Central memory CD8-positive, alpha-beta T cell (primary cell): ENCODE data around the gene FGGY.
"Not testable (repeated sequence)": the region's sequence is repeated elsewhere in the genome, so short reads cannot be mapped to it uniquely, and the experiment has no call there.

Experiments used
- ATAC-seq: fragments of 150-1000 bp; cut with Tn5 transposase; replicated peaks from 2 replicates; pipeline ENCODE4 v1.10.0; 2022; ENCODE audit warnings: mild to moderate bottlenecking, moderate FRiP score, moderate number of reproducible peaks; ENCODE audit not compliant: poor library complexity, severe bottlenecking; ENCODE audit errors: extremely low read depth
- DNase-seq, 2 donors: peaks; one replicate each; pipeline ENCODE4 v3.0.0; 2021; ENCODE audit warnings: low spot score in 2 of 2
- H3K27ac Mint-ChIP-seq: one replicate; pipeline ENCODE4 v1.8.0; 2022; ENCODE audit warnings: low read depth, mild to moderate bottlenecking, moderate library complexity, mixed read lengths
- H3K27me3 Mint-ChIP-seq: one replicate; pipeline ENCODE4 v1.8.0; 2022; ENCODE audit warnings: mixed read lengths
- H3K36me3 Mint-ChIP-seq: one replicate; pipeline ENCODE4 v1.8.0; 2022; ENCODE audit warnings: mild to moderate bottlenecking, moderate library complexity, mixed read lengths; ENCODE audit not compliant: insufficient read depth
- H3K4me1 Mint-ChIP-seq: one replicate; pipeline ENCODE4 v1.8.0; 2022; ENCODE audit warnings: mixed read lengths
- H3K4me3 Mint-ChIP-seq: one replicate; pipeline ENCODE4 v1.8.0; 2022; ENCODE audit warnings: mild to moderate bottlenecking, moderate library complexity, mixed read lengths
- H3K9me3 Mint-ChIP-seq: one replicate; pipeline ENCODE4 v1.8.0; 2022; ENCODE audit warnings: mixed read lengths

FGGY gene

GRCh38 chr1:59352065-59352464 is 55.2 kb downstream of the FGGY start:
- no peaks in the 10 kb centered on the region for H3K9me3 Mint-ChIP-seq
- no peaks in the 10 kb centered on the region for H3K27me3 Mint-ChIP-seq
- DNase-seq = no peak
- no peak overlapping the region for H3K4me3 Mint-ChIP-seq
- H3K36me3 Mint-ChIP-seq = no peaks in the 10 kb centered on the region
- no peak overlapping the region for H3K27ac Mint-ChIP-seq
- ATAC-seq = no peak
- no peaks in the 10 kb centered on the region for H3K4me1 Mint-ChIP-seq

- DNase-seq = no peak
- no peak for ATAC-seq
- no peaks in the 10 kb centered on the region for H3K36me3 Mint-ChIP-seq
- H3K4me3 Mint-ChIP-seq = no peak overlapping the region
- no peaks in the 10 kb centered on the region for H3K27me3 Mint-ChIP-seq
- no peaks in the 10 kb centered on the region for H3K4me1 Mint-ChIP-seq
- H3K27ac Mint-ChIP-seq = no peak overlapping the region
- no peaks in the 10 kb centered on the region for H3K9me3 Mint-ChIP-seq
These were observed 56.6 kb downstream of the FGGY start for GRCh38 chr1:59353453-59353852.

- ATAC-seq, H3K36me3 Mint-ChIP-seq, DNase-seq, H3K9me3 Mint-ChIP-seq, H3K4me3 Mint-ChIP-seq, H3K27me3 Mint-ChIP-seq, H3K4me1 Mint-ChIP-seq, H3K27ac Mint-ChIP-seq: not testable (repeated sequence)
These were observed 57.3 kb downstream of the FGGY start for GRCh38 chr1:59354239-59354638.

GRCh38 chr1:59354709-59355337 is 57.9 kb downstream of the FGGY start:
- no peak for ATAC-seq
- Mint-ChIP-seq H3K36me3 (no peaks in the 10 kb centered on the region), H3K9me3 (no peaks in the 10 kb centered on the region), H3K4me1 (no peaks in the 10 kb centered on the region), H3K27ac (no peak overlapping the region), H3K4me3 (no peak overlapping the region), H3K27me3 (no peaks in the 10 kb centered on the region)
- no peak for DNase-seq

- Mint-ChIP-seq H3K4me1 (no peaks in the 10 kb centered on the region), H3K27ac (no peak overlapping the region), H3K9me3 (no peaks in the 10 kb centered on the region), H3K27me3 (no peaks in the 10 kb centered on the region), H3K4me3 (no peak overlapping the region), H3K36me3 (no peaks in the 10 kb centered on the region)
- no peak for DNase-seq
- no peak for ATAC-seq
These were observed 58.5 kb downstream of the FGGY start for GRCh38 chr1:59355361-59355760.

GRCh38 chr1:59356627-59357026 is 59.7 kb downstream of the FGGY start:
- H3K4me1 Mint-ChIP-seq = no peaks in the 10 kb centered on the region
- no peaks in the 10 kb centered on the region for H3K36me3 Mint-ChIP-seq
- no peaks in the 10 kb centered on the region for H3K9me3 Mint-ChIP-seq
- no peak for DNase-seq
- no peaks in the 10 kb centered on the region for H3K27me3 Mint-ChIP-seq
- H3K4me3 Mint-ChIP-seq = no peak overlapping the region
- H3K27ac Mint-ChIP-seq = no peak overlapping the region
- no peak for ATAC-seq

- Mint-ChIP-seq H3K9me3 (no peaks in the 10 kb centered on the region), H3K36me3 (no peaks in the 10 kb centered on the region), H3K27me3 (no peaks in the 10 kb centered on the region), H3K4me3 (no peak overlapping the region), H3K4me1 (no peaks in the 10 kb centered on the region), H3K27ac (no peak overlapping the region)
- no peak for ATAC-seq
- DNase-seq = no peak
These were observed 60.9 kb downstream of the FGGY start for GRCh38 chr1:59357645-59358320.

- Mint-ChIP-seq H3K4me1 (no peaks in the 10 kb centered on the region), H3K4me3 (no peak overlapping the region), H3K27me3 (no peaks in the 10 kb centered on the region), H3K9me3 (no peaks in the 10 kb centered on the region), H3K36me3 (no peaks in the 10 kb centered on the region), H3K27ac (no peak overlapping the region)
- ATAC-seq (no peak), DNase-seq (no peak)
These were observed 62.4 kb downstream of the FGGY start for GRCh38 chr1:59359325-59359724.

GRCh38 chr1:59360170-59360569 is 63.3 kb downstream of the FGGY start:
- Mint-ChIP-seq H3K36me3 (no peaks in the 10 kb centered on the region), H3K27ac (no peak overlapping the region), H3K4me1 (peaks cover 5% of the 10 kb centered on the region), H3K4me3 (no peak overlapping the region), H3K9me3 (peaks cover 5% of the 10 kb centered on the region), H3K27me3 (no peaks in the 10 kb centered on the region)
- ATAC-seq = no peak
- no peak for DNase-seq

GRCh38 chr1:59360729-59361128 is 63.8 kb downstream of the FGGY start:
- peaks cover 5% of the 10 kb centered on the region for H3K4me1 Mint-ChIP-seq
- ATAC-seq (no peak), DNase-seq (no peak)
- H3K27ac Mint-ChIP-seq = no peak overlapping the region
- H3K27me3 Mint-ChIP-seq = no peaks in the 10 kb centered on the region
- no peaks in the 10 kb centered on the region for H3K36me3 Mint-ChIP-seq
- peaks cover 5% of the 10 kb centered on the region for H3K9me3 Mint-ChIP-seq
- no peak overlapping the region for H3K4me3 Mint-ChIP-seq

GRCh38 chr1:59361766-59362165 is 64.9 kb downstream of the FGGY start:
- Mint-ChIP-seq H3K36me3 (no peaks in the 10 kb centered on the region), H3K9me3 (peaks cover 5% of the 10 kb centered on the region), H3K27me3 (no peaks in the 10 kb centered on the region), H3K4me3 (no peak overlapping the region), H3K27ac (no peak overlapping the region), H3K4me1 (peaks cover 5% of the 10 kb centered on the region)
- no peak for DNase-seq
- no peak for ATAC-seq

GRCh38 chr1:59364037-59364436 is 67.1 kb downstream of the FGGY start:
- H3K4me1 Mint-ChIP-seq = peaks cover 5% of the 10 kb centered on the region
- H3K27ac Mint-ChIP-seq = no peak overlapping the region
- peaks cover 5% of the 10 kb centered on the region for H3K9me3 Mint-ChIP-seq
- DNase-seq (no peak), ATAC-seq (no peak)
- no peaks in the 10 kb centered on the region for H3K27me3 Mint-ChIP-seq
- H3K4me3 Mint-ChIP-seq = no peak overlapping the region
- H3K36me3 Mint-ChIP-seq = no peaks in the 10 kb centered on the region

- ATAC-seq (no peak), DNase-seq (no peak)
- Mint-ChIP-seq H3K27ac (no peak overlapping the region), H3K27me3 (no peaks in the 10 kb centered on the region), H3K9me3 (peaks cover 10% of the 10 kb centered on the region), H3K4me3 (no peak overlapping the region), H3K36me3 (no peaks in the 10 kb centered on the region), H3K4me1 (peaks cover 5% of the 10 kb centered on the region)
These were observed 69.5 kb downstream of the FGGY start for GRCh38 chr1:59366346-59366745.
